Measurements from ENCODE around the gene ZFYVE1.

- TF ChIP-seq EZH2 (IDR thresholded peaks at IDR 0.05): no peak
- no peak for TF ChIP-seq POLR2AphosphoS5 (IDR thresholded peaks at IDR 0.05; ENCODE audit: borderline replicate concordance, low read depth, low read length)
- TF ChIP-seq FOXP2 (optimal IDR thresholded peaks at IDR 0.05; ENCODE audit: control extremely low read depth, extremely low read length, insufficient read depth): no peak
These were observed 18.4 kb downstream of the ZFYVE1 start for GRCh38 chr14:73008501-73008900.
